Liver (tissue), 3 donors: ENCODE results near the gene PPARA.

Experiments used
- SP1 ChIP-seq: IDR thresholded peaks from 2 replicates; pipeline ENCODE4 v1.6.1; 2018; ENCODE audit warnings: antibody characterized with exemption, mild to moderate bottlenecking
- TF ChIP-seq, protein P1 (sequence below): fragments of 150-350 bp; IDR thresholded peaks from 2 replicates; pipeline ENCODE4 v1.5.1; 2017; ENCODE audit warnings: improper control_type of control experiment, low read depth, low read length; ENCODE audit not compliant: missing input control
- TF ChIP-seq, protein P2 (sequence below): IDR thresholded peaks from 2 replicates; pipeline ENCODE4 v1.6.1; 2016; ENCODE audit warnings: antibody characterized with exemption, mild to moderate bottlenecking
- TF ChIP-seq, protein P3 (sequence below): IDR thresholded peaks from 2 replicates; pipeline ENCODE4 v1.6.1; 2016; ENCODE audit warnings: antibody characterized with exemption
- donor health status: healthy.
- donor health status: healthy.

DNA sequence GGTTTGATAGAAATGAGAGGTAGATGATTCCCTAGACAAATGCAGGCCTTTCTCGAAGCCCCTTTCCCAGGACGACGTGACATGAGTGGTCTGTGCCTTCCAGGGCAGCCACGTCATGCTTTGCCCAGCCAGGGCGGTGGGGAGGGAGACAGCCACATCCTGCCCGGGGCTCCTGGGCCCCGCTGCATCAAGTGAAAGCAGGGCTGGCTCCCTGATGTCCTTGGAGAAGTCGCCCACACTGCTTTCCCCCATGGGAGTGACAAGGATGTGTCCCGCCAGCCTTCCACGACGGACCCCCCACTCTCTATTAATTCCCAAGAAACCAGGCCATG is 13.2 kb downstream of the PPARA start:
- TF ChIP-seq, protein P1, sequence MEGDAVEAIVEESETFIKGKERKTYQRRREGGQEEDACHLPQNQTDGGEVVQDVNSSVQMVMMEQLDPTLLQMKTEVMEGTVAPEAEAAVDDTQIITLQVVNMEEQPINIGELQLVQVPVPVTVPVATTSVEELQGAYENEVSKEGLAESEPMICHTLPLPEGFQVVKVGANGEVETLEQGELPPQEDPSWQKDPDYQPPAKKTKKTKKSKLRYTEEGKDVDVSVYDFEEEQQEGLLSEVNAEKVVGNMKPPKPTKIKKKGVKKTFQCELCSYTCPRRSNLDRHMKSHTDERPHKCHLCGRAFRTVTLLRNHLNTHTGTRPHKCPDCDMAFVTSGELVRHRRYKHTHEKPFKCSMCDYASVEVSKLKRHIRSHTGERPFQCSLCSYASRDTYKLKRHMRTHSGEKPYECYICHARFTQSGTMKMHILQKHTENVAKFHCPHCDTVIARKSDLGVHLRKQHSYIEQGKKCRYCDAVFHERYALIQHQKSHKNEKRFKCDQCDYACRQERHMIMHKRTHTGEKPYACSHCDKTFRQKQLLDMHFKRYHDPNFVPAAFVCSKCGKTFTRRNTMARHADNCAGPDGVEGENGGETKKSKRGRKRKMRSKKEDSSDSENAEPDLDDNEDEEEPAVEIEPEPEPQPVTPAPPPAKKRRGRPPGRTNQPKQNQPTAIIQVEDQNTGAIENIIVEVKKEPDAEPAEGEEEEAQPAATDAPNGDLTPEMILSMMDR, result no peak
- no peak for TF ChIP-seq SP1
- TF ChIP-seq, protein P2, sequence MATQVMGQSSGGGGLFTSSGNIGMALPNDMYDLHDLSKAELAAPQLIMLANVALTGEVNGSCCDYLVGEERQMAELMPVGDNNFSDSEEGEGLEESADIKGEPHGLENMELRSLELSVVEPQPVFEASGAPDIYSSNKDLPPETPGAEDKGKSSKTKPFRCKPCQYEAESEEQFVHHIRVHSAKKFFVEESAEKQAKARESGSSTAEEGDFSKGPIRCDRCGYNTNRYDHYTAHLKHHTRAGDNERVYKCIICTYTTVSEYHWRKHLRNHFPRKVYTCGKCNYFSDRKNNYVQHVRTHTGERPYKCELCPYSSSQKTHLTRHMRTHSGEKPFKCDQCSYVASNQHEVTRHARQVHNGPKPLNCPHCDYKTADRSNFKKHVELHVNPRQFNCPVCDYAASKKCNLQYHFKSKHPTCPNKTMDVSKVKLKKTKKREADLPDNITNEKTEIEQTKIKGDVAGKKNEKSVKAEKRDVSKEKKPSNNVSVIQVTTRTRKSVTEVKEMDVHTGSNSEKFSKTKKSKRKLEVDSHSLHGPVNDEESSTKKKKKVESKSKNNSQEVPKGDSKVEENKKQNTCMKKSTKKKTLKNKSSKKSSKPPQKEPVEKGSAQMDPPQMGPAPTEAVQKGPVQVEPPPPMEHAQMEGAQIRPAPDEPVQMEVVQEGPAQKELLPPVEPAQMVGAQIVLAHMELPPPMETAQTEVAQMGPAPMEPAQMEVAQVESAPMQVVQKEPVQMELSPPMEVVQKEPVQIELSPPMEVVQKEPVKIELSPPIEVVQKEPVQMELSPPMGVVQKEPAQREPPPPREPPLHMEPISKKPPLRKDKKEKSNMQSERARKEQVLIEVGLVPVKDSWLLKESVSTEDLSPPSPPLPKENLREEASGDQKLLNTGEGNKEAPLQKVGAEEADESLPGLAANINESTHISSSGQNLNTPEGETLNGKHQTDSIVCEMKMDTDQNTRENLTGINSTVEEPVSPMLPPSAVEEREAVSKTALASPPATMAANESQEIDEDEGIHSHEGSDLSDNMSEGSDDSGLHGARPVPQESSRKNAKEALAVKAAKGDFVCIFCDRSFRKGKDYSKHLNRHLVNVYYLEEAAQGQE, result no peak
- TF ChIP-seq, protein P3, sequence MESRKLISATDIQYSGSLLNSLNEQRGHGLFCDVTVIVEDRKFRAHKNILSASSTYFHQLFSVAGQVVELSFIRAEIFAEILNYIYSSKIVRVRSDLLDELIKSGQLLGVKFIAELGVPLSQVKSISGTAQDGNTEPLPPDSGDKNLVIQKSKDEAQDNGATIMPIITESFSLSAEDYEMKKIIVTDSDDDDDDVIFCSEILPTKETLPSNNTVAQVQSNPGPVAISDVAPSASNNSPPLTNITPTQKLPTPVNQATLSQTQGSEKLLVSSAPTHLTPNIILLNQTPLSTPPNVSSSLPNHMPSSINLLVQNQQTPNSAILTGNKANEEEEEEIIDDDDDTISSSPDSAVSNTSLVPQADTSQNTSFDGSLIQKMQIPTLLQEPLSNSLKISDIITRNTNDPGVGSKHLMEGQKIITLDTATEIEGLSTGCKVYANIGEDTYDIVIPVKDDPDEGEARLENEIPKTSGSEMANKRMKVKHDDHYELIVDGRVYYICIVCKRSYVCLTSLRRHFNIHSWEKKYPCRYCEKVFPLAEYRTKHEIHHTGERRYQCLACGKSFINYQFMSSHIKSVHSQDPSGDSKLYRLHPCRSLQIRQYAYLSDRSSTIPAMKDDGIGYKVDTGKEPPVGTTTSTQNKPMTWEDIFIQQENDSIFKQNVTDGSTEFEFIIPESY, result no peak
